A549 (cell line): Measurements from ENCODE around the gene VRK2. TPM values are rescaled to one million over a fixed set of nuclear protein-coding genes. Genes with fewer than 3 reads are reported as not detected.

Experiments
- ATAC-seq, 2 experiments: fragments of 200-7000 bp in 1 of 2; fragments of >200 bp in 1 of 2; cut with Nextera tagmentation in 1 of 2; cut with Tn5 transposase in 1 of 2; 3 replicates each; pipeline versions ENCODE4 v1.8.0 to v1.9.1; 2018 to 2020; ENCODE audit warnings: mild to moderate bottlenecking in 1 of 2, moderate library complexity in 1 of 2
- CTCF ChIA-PET: fragments of 300-600 bp; sonication (Branson Sonifier 250); formaldehyde crosslinking; extraction: SDS; loops from one replicate; lab custom pipeline; 2021; ENCODE audit warnings: antibody characterized with exemption, inconsistent platforms; lab: Yijun Ruan, JAX
- POLR2A ChIA-PET: fragments of 350-600 bp; formaldehyde crosslinking; extraction: SDS; loops from one replicate; lab custom pipeline; 2021; ENCODE audit warnings: antibody characterized with exemption, inconsistent platforms; lab: Yijun Ruan, JAX
- DNase-seq, 2 experiments: peaks; one replicate each; pipeline versions ENCODE4 v3.0.0 to v3.0.0-alpha.2; 2011 to 2016; ENCODE audit warnings: low read depth in 1 of 2, low spot score in 1 of 2
- FAIRE-seq: peaks from 2 replicates; lab custom pipeline; 2011; peaks lifted over from hg19 to GRCh38; lab: Jason Lieb, UNC
- H3K27ac ChIP-seq, 2 experiments: fragments of >200 bp; sonication (Bioruptor Twin); formaldehyde crosslinking; 3 replicates each; pipeline ENCODE4 v1.5.1; 2016 to 2017
- H3K4me1 ChIP-seq: fragments of >200 bp; sonication (Bioruptor Twin); formaldehyde crosslinking; 3 replicates; pipeline ENCODE4 v1.6.1; 2016
- H3K4me2 ChIP-seq: fragments of >200 bp; sonication (Bioruptor Twin); formaldehyde crosslinking; 3 replicates; pipeline ENCODE4 v1.6.1; 2016
- H3K4me3 ChIP-seq: fragments of >200 bp; sonication (Bioruptor Twin); formaldehyde crosslinking; 3 replicates; pipeline ENCODE4 v1.5.1; 2016
- H3K9me3 ChIP-seq: fragments of >200 bp; sonication (Bioruptor Twin); formaldehyde crosslinking; 3 replicates; pipeline ENCODE4 v1.6.1; 2016
- CBX2 ChIP-seq: fragments of 200-600 bp; sonication (generic); IDR thresholded peaks from 2 replicates; pipeline ENCODE4 v1.6.1; 2016; ENCODE audit warnings: low read depth, mild to moderate bottlenecking, borderline replicate concordance
- CEBPB ChIP-seq, 2 experiments: fragments of >200 bp in 1 of 2; sonication (Bioruptor Twin) in 1 of 2; formaldehyde crosslinking in 1 of 2; IDR thresholded peaks; 2 replicates each; pipeline ENCODE4 v1.6.1; 2012 to 2016
- CHD2 ChIP-seq: fragments of 150-350 bp; IDR thresholded peaks from 2 replicates; pipeline ENCODE4 v1.6.1; 2014; ENCODE audit warnings: low read length; ENCODE audit not compliant: partially characterized antibody
- EHF ChIP-seq: fragments of 250-450 bp; sonication (Bioruptor Pico); IDR thresholded peaks from 2 replicates; pipeline ENCODE4 v1.5.0; 2020; ENCODE audit warnings: mild to moderate bottlenecking
- ESRRA ChIP-seq: fragments of 150-350 bp; IDR thresholded peaks from 2 replicates; pipeline ENCODE4 v1.6.1; 2014; ENCODE audit warnings: mild to moderate bottlenecking, low read length, borderline replicate concordance
- HDAC2 ChIP-seq: fragments of 200-600 bp; sonication (generic); IDR thresholded peaks from 2 replicates; pipeline ENCODE4 v1.6.1; 2016
- JUN ChIP-seq, 2 experiments: fragments of >200 bp; sonication (Bioruptor Twin); formaldehyde crosslinking; IDR thresholded peaks; 2 replicates in 1 of 2; 3 replicates in 1 of 2; pipeline ENCODE4 v1.6.1; 2016 to 2017
- JUNB ChIP-seq: fragments of >200 bp; sonication (Bioruptor Twin); formaldehyde crosslinking; IDR thresholded peaks from 2 replicates; pipeline ENCODE4 v1.6.1; 2016
- MAZ ChIP-seq: fragments of 150-350 bp; IDR thresholded peaks from 2 replicates; pipeline ENCODE4 v1.6.1; 2014; ENCODE audit warnings: antibody characterized with exemption, low read depth, low read length, borderline replicate concordance
- POLR2AphosphoS2 ChIP-seq: conservative IDR thresholded peaks from 2 replicates; pipeline ENCODE4 v1.6.1; 2012; ENCODE audit warnings: low read length, improper control_type of control experiment, inconsistent platforms
- SREBF2 ChIP-seq: fragments of 450-650 bp; IDR thresholded peaks from 2 replicates; pipeline ENCODE4 v1.6.1; 2014; ENCODE audit warnings: mild to moderate bottlenecking, moderate library complexity
- TFCP2L1 ChIP-seq: fragments of 250-450 bp; sonication (Bioruptor Pico); IDR thresholded peaks from 2 replicates; pipeline ENCODE4 v1.5.0; 2021; ENCODE audit warnings: mild to moderate bottlenecking
- TP53 ChIP-seq: fragments of 250-450 bp; sonication (Bioruptor Pico); IDR thresholded peaks from 2 replicates; pipeline ENCODE4 v1.5.0; 2021; ENCODE audit warnings: mild to moderate bottlenecking, moderate library complexity
- ZC3H11A ChIP-seq: fragments of 450-650 bp; IDR thresholded peaks from 2 replicates; pipeline ENCODE4 v1.6.1; 2014; ENCODE audit warnings: antibody characterized with exemption, mild to moderate bottlenecking
- WGBS: methylation state at CpG from one replicate; pipeline ENCODE4 v1.1.6; 2017; ENCODE audit errors: missing lambda C conversion rate; 5-methylcytosine and 5-hydroxymethylcytosine counted together
- polyA plus RNA-seq, 4 experiments: library from polyadenylated mRNA; depleted of rRNA in 3 of 4; stranded (reverse); fragments of >200 nt; fragmentation: RNase III in 1 of 4; extraction: RNeasy Plus Mini Kit Qiagen cat#74134 plus additional on column Dnase treatment in 1 of 4; gene quantifications; 2 replicates in 3 of 4; 3 replicates in 1 of 4; pipeline ENCODE4 v1.2.3, GENCODE V29; 2011 to 2017
- TF ChIP-seq, protein P1 (sequence below): fragments of >200 bp; sonication (Bioruptor Twin); formaldehyde crosslinking; IDR thresholded peaks from 3 replicates; pipeline ENCODE4 v1.6.1; 2016
- TF ChIP-seq, protein P2 (sequence below): fragments of 250-450 bp; sonication (Bioruptor Pico); IDR thresholded peaks from 2 replicates; pipeline ENCODE4 v1.5.0; 2020; ENCODE audit warnings: low read depth, mild to moderate bottlenecking, moderate library complexity
- TF ChIP-seq, protein P3 (sequence below): fragments of 450-650 bp; IDR thresholded peaks from 2 replicates; pipeline ENCODE4 v1.6.1; 2014; ENCODE audit warnings: antibody characterized with exemption
- TF ChIP-seq, protein P4 (sequence below): fragments of 150-350 bp; IDR thresholded peaks from 2 replicates; pipeline ENCODE4 v1.6.1; 2014; ENCODE audit warnings: low read depth, mild to moderate bottlenecking, low read length
- TF ChIP-seq, protein P5 (sequence below): fragments of >200 bp; sonication (Bioruptor Twin); formaldehyde crosslinking; IDR thresholded peaks from 2 replicates; pipeline ENCODE4 v1.6.1; 2016

Gene VRK2
- polyA plus RNA-seq, 2 of the 4 experiments (the other 2 are of a cell fraction) = 19.4 to 80.9 TPM

DNA sequence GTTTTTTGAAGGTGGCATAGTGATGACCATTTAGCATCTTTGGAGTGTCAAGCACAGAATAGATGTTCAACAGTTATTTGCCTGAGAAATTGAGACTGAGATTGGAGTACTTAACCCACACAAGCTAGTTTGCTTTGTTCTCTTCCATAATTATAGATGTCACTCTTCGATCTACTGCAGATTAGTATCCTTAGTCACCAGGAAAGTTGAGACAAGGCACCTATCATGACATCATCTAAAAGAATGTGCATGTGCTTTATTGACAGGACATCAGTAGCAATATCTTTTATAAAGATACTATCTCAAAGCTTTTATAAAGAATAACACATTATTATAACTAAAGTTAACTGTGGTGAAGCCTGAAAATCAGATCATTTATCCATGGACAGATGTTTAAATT, 6.4 kb downstream of the VRK2 start:
- Histone ChIP-seq H3K9me3 (no peaks in the 10 kb centered on the region), H3K4me2 (no peak overlapping the region), H3K27ac (no peak overlapping the region), H3K4me1 (peaks cover 19% of the 10 kb centered on the region), H3K4me3 (no peak overlapping the region)
- CTCF ChIA-PET = interaction anchor here (1.1 to 1.6 kb wide), 2 partner anchors 293 to 395 kb away, joined by 3 read pairs; no protein-coding TSS in a partner anchor
- DNase-seq = no peak
- ATAC-seq = no peak
- 79% methylated on average over 1 of the region's 1 CpG for WGBS
- TF ChIP-seq MAZ = no peak
- no peak for TF ChIP-seq TFCP2L1 (CRISPR knock-in tag)
- TF ChIP-seq CBX2 = no peak
- TF ChIP-seq HDAC2 = no peak
- no peak for TF ChIP-seq JUNB
- TF ChIP-seq TP53 = no peak
- TF ChIP-seq EHF (CRISPR knock-in tag) = no peak
- no peak for TF ChIP-seq POLR2AphosphoS2
- TF ChIP-seq, protein P1, sequence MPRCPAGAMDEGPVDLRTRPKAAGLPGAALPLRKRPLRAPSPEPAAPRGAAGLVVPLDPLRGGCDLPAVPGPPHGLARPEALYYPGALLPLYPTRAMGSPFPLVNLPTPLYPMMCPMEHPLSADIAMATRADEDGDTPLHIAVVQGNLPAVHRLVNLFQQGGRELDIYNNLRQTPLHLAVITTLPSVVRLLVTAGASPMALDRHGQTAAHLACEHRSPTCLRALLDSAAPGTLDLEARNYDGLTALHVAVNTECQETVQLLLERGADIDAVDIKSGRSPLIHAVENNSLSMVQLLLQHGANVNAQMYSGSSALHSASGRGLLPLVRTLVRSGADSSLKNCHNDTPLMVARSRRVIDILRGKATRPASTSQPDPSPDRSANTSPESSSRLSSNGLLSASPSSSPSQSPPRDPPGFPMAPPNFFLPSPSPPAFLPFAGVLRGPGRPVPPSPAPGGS = no peak
- no peak for TF ChIP-seq CHD2
- TF ChIP-seq SREBF2 = no peak
- TF ChIP-seq JUN (IDR thresholded peaks at IDR 0.05) = no peak
- POLR2A ChIA-PET = no interaction called here
- no peak for FAIRE-seq

DNA sequence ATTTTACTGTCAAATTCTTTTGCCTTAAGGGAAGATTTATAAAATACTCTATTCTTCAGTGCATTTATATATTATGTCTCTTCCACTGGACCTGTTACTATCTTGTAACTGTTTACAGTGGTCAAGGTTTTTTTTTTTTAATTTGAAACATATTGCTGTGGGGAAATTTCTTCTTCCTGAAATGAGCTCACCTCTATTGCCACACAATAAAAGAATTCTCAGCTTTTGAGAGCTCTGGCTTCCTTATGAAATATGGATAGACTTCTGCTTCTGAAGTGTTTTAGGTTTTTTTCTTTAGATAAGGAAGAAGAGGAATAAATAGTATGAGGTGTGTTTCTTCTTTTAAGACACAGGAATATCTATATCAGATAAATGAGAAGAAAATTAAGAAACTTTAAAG, 7.7 kb downstream of the VRK2 start:
- Histone ChIP-seq H3K4me1 (peaks cover 6% of the 10 kb centered on the region; the same call in 2 of the 3 replicates), H3K4me2 (no peak overlapping the region), H3K27ac (no peak overlapping the region), H3K4me3 (no peak overlapping the region), H3K9me3 (no peaks in the 10 kb centered on the region)
- TF ChIP-seq CEBPB (IDR thresholded peaks at IDR 0.05) (no peak), ESRRA (no peak), ZC3H11A (no peak), JUN (IDR thresholded peaks at IDR 0.05) (no peak)
- TF ChIP-seq, protein P2, sequence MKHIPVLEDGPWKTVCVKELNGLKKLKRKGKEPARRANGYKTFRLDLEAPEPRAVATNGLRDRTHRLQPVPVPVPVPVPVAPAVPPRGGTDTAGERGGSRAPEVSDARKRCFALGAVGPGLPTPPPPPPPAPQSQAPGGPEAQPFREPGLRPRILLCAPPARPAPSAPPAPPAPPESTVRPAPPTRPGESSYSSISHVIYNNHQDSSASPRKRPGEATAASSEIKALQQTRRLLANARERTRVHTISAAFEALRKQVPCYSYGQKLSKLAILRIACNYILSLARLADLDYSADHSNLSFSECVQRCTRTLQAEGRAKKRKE (CRISPR knock-in tag) = no peak
- TF ChIP-seq, protein P3, sequence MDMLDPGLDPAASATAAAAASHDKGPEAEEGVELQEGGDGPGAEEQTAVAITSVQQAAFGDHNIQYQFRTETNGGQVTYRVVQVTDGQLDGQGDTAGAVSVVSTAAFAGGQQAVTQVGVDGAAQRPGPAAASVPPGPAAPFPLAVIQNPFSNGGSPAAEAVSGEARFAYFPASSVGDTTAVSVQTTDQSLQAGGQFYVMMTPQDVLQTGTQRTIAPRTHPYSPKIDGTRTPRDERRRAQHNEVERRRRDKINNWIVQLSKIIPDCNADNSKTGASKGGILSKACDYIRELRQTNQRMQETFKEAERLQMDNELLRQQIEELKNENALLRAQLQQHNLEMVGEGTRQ = no peak
- TF ChIP-seq, protein P4, sequence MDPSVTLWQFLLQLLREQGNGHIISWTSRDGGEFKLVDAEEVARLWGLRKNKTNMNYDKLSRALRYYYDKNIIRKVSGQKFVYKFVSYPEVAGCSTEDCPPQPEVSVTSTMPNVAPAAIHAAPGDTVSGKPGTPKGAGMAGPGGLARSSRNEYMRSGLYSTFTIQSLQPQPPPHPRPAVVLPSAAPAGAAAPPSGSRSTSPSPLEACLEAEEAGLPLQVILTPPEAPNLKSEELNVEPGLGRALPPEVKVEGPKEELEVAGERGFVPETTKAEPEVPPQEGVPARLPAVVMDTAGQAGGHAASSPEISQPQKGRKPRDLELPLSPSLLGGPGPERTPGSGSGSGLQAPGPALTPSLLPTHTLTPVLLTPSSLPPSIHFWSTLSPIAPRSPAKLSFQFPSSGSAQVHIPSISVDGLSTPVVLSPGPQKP = no peak
- TF ChIP-seq, protein P5, sequence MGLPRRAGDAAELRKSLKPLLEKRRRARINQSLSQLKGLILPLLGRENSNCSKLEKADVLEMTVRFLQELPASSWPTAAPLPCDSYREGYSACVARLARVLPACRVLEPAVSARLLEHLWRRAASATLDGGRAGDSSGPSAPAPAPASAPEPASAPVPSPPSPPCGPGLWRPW = no peak
- ChIA-PET CTCF (interaction anchor here (1.1 to 1.6 kb wide), 3 partner anchors 9 to 394 kb away, joined by 3 to 4 read pairs (median 3); no protein-coding TSS in a partner anchor), POLR2A (interaction anchor here (1.0 kb wide), 2 partner anchors 8 to 53 kb away, joined by 4 to 5 read pairs; no protein-coding TSS in a partner anchor)
- DNase-seq (no peak), FAIRE-seq (no peak), ATAC-seq (no peak)
